Stimulated activated CD4-positive, alpha-beta T cell treated with anti-CD3 and anti-CD28 coated beads, Interleukin-12 subunit alpha, Interleukin-12 subunit beta, amount 100 ng/mL, for 4 hours (primary cell): ENCODE data around the gene FAM24B.
"Not testable (repeated sequence)": the region's sequence is repeated elsewhere in the genome, so short reads cannot be mapped to it uniquely, and the experiment has no call there.

Experiments used
- DNase-seq: peaks from one replicate; pipeline ENCODE4 v3.0.0-alpha.2; 2020

The FAM24B gene, protein sequence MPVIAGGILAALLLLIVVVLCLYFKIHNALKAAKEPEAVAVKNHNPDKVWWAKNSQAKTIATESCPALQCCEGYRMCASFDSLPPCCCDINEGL

GRCh38 chr10:122879339-122880273, at the start of gene FAM24B:
FAM24B (minus strand) TSS chr10:122879581; CDS start chr10:122850515, 29,066 bp downstream.
- peak; percentile 91 for DNase-seq

- DNase-seq: no peak
These were observed 36.3 kb upstream of the FAM24B start for GRCh38 chr10:122915700-122916099.

DNA sequence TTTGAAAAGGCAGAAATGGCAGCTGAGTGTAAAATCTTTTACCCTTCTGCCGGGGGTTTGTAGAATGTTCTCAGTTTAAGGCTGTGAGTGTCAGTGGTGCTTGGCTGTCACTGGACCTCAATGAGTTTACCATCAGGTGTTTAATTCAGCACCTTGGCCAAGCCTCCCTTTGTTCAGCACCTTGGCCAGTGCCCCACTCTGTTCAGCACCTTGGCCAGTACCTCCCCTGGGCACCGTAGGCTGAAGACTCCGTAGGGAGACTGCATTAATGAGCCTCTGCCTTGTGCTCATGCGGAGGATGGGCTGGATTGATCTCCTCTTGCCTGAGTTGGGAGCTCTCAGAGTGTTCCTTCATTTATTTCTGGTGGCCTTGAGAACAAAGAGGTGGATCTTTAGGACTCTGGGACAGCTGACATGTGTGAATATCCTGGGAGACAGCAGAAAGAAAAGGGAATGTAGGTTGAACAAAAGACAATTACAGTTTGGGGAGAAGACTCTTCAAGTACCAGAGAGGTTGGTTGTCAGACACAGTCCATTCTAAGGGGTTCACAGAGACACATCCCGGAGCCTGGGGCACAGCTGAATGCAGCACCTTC, 32.6 kb upstream of the FAM24B start:
- peak; percentile 44 for DNase-seq

DNA sequence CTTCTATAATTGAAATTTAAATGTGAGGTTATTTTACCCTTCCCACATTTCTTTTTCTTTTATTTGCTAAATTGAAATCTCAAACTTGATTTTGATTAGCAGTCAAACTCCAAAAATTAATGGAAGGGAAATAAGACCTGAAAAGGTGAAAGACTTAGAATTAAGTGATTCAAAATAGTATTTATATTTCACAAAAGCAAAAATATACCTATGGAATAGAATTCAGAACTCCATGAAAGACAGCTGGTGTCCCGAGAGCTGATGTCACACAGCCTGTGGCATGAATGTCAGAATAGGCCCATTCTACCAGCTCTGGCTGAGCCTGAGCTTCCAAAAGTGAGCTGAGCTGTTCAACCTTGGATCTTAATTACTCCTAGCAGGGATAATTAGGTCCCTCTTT, 30.9 kb upstream of the FAM24B start, which contains the start of gene FAM24A:
Gene FAM24A, plus strand, starts transcription at position 301 of the 400 bp plus-strand sequence. CDS start 1,025 bp downstream, outside the sequence.
- no peak for DNase-seq

DNA sequence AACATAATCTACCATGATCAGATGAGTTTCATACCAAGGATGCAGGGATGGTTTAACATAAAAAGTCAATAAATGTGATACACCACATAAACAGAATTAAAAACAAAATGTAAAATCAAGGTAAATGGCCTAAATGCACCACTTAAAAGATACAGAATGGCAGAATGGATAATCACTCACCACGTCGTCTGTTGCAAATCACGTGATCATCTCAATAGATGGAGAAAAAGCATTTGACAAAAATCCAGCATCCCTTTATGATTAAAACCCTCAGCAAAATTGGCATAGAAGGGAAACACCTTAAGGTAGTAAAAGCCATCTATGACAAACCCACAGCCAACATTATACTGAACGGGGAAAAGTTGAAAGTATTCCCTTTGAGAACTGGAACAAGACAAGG, 24.5 kb upstream of the FAM24B start:
- not testable (repeated sequence) for DNase-seq

- no peak for DNase-seq
These were observed 15.0 kb upstream of the FAM24B start for GRCh38 chr10:122894261-122894944.

DNA sequence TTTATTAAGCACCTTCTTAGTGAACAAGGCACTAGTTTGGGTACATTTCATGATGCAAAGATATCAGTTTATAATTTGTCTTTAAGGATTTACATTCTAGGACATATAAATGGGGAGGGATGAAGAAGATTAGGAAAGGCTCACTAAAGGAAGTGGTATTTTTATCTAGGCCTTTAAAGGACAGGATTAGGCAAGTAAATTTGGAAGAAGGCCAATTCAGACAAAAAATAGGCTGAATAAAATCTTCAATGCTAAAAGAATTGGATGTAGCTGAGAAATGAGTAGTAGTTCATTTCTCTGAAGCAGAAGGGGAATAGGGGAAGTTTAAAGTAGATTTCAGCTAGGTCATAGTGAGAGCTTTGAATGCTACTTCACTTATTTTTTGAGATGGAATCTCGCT, 4.8 kb upstream of the FAM24B start:
- no peak for DNase-seq

- DNase-seq: no peak
These were observed 3.4 kb upstream of the FAM24B start for GRCh38 chr10:122882766-122883165.

GRCh38 chr10:122878799-122879338, 512 bp downstream of the FAM24B start:
- DNase-seq: no peak

GRCh38 chr10:122877264-122877663, 2.1 kb downstream of the FAM24B start:
- no peak for DNase-seq

- no peak for DNase-seq
These were observed 2.9 kb downstream of the FAM24B start for GRCh38 chr10:122876467-122876855.

DNA sequence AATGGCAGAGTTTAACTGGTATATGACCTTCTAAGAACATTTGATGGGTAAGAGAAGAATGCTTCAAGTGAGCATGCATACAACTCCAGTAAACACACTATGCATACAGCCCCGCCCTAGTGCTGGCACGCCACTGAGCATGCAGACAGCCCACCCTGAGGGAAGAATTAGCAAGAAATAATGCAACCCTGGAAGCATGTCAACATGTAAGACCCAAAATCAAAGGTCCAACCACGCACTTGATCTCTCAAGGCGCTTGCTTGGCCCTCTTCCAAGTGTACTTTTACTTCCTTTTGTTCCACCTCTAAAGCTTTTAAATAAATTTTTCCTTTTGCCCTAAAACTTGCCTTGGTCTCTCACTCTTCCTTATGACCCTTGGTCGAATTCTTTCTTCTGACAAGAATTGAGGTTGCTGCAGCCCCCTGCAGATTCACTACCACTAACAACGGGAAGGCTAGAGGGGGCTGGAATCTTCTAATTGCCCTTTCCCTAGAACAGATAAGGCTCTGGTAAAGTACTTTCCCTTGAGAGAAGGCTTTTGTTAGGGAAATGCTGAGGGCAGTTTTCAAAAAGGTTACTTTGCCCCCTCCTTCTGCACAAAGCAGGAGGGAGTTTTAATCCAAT, 3.4 kb downstream of the FAM24B start:
- DNase-seq: no peak

DNA sequence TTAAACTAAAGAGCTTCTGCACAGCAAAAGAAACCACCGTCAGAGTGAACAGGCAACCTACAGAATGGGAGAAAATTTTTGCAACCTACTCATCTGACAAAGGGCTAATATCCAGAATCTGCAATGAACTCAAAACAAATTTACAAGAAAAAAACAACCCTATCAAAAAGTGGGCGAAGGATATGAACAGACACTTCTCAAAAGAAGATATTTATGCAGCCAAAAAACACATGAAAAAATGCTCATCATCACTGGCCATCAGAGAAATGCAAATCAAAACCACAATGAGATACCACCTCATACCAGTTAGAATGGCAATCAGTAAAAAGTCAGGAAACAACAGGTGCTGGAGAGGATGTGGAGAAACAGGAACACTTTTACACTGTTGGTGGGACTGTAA, 7.4 kb downstream of the FAM24B start:
- not testable (repeated sequence) for DNase-seq

DNA sequence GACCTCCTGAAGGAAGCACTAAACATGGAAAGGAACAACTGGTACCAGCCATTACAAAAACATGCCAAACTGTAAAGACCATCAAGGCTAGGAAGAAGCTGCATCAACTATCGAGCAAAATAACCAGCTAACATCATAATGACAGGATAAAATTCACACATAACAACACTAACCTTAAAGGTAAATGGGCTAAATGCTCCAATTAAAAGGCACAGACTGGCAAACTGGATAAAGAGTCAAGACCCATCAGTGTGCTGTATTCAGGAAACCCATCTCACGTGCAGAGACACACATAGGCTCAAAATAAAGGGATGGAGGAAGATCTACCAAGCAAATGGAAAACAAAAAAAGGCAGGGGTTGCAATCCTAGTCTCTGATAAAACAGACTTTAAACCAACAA, 10.6 kb downstream of the FAM24B start:
- DNase-seq: not testable (repeated sequence)

GRCh38 chr10:122866757-122867482, 12.5 kb downstream of the FAM24B start:
- not testable (repeated sequence) for DNase-seq

DNA sequence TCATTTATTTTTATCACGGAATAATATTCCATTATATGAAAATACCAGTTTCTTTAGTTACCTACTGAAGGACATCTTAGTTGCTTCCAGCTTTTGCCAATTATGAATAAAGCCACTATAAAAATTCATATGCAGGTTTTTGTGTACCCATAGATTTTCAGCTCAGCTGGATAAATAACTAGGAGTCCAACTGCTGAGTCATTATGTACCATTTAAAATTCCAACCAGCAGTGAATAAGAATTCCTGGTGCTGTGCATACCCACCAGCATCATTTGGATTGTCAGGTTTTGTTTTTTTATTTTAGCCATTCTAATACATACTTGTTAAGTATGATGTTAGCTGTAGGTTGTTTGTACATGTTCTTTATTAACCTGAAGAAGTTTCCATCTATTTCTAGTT, 14.5 kb downstream of the FAM24B start:
- DNase-seq: no peak

DNA sequence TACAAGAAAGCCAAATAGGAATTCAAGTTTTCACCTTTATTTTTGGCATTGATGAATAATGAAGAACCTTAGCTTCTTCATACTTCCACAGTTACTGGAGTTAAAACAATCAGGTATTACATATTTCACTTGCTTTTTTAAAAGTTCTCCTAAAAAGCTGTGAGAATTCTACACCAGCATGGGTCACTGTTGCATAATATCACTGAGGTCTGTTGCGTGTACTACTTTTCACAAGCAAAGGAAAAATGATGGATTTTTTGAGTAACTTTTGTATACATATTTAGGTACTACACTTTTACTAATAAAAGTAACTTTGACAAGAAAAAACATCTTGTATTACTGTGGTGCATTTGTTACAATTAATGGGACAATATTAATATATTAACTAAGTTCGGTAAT, 15.2 kb downstream of the FAM24B start:
- no peak for DNase-seq

DNA sequence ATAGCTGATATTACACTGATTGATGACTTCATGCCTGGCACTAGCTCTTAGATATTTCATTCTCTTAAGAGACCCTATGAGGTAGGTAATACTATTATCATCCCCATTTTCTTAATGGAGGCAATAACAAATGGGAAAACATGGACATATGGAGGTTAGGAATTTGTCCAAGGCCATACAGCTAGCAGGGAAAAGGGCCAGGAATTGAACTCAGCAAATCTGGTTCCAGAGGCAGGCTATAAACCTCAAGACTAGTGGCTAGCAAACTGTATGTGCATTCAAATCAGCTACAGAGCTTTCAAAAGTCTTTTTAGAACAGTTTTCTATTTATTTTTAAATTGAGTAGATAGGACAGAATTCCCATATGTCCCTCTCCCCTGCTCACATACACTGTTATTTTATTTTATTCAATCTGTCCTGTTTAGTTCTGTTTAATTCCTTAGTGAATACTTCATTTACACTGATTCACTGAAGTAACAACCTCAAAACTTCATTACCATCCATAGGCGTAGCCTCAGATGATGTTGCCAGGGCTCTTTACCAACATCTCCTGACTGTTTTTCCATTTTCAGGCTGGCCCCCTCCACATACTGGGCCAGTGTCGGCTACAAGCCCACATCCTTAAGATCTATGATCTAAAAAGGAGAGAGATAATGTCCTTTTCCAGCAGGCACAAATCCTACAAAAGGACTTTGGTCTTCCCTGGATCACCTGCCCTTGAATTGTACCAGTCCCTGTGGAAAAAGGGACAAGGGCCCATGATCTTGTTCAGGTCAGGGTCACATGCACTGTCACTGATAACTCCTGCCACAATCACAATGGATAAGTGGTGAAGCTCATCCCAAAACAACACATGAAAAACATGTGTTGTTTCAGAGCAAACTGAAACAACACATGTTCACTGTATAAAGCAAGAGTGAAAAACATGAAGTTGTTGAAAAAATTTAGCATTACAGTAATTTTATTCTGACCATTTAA, 15.9 kb downstream of the FAM24B start:
- DNase-seq: no peak

GRCh38 chr10:122861711-122862161, 17.6 kb downstream of the FAM24B start:
- no peak for DNase-seq

GRCh38 chr10:122859527-122859926, 19.9 kb downstream of the FAM24B start:
- no peak for DNase-seq
